Nephron progenitor cell (in vitro differentiated cells): Measurements from ENCODE around the gene MYCN.
A peak's percentile ranks its signal among the peaks of the same experiment; 100 is the strongest.

Experiments used
- DNase-seq: peaks from one replicate; pipeline ENCODE4 v3.0.0; 2021
- H3K27ac Mint-ChIP-seq: 2 replicates; pipeline ENCODE4 v1.8.0; 2021; ENCODE audit warnings: mild to moderate bottlenecking, moderate library complexity, mixed read lengths
- H3K27me3 Mint-ChIP-seq: 2 replicates; pipeline ENCODE4 v1.8.0; 2021; ENCODE audit warnings: mild to moderate bottlenecking, low read depth, mixed read lengths; ENCODE audit not compliant: poor library complexity
- H3K36me3 Mint-ChIP-seq: 2 replicates; pipeline ENCODE4 v1.8.0; 2021; ENCODE audit warnings: low read depth, mixed read lengths
- H3K4me1 Mint-ChIP-seq: 2 replicates; pipeline ENCODE4 v1.8.0; 2021; ENCODE audit warnings: mixed read lengths
- H3K4me3 Mint-ChIP-seq: 2 replicates; pipeline ENCODE4 v1.8.0; 2021; ENCODE audit warnings: mild to moderate bottlenecking, moderate library complexity, mixed read lengths
- H3K9me3 Mint-ChIP-seq: 2 replicates; pipeline ENCODE4 v1.8.0; 2021; ENCODE audit warnings: mild to moderate bottlenecking, moderate library complexity, mixed read lengths
- CTCF ChIP-seq: fragments of 200-600 bp; sonication (generic); IDR thresholded peaks from 2 replicates; pipeline ENCODE4 v1.5.0; 2021; ENCODE audit warnings: antibody characterized with exemption

Gene MYCN

GRCh38 chr2:15936277-15937104 is 3.9 kb upstream of the MYCN start:
- Mint-ChIP-seq H3K27ac (no peak overlapping the region), H3K27me3 (peaks cover 3% of the 10 kb centered on the region), H3K9me3 (peaks cover 5% of the 10 kb centered on the region), H3K36me3 (no peaks in the 10 kb centered on the region), H3K4me3 (no peak overlapping the region), H3K4me1 (peaks cover 45% of the 10 kb centered on the region)
- DNase-seq: no peak
- no peak for TF ChIP-seq CTCF

- Mint-ChIP-seq H3K9me3 (peaks cover 5% of the 10 kb centered on the region), H3K36me3 (no peaks in the 10 kb centered on the region), H3K4me3 (no peak overlapping the region), H3K27me3 (peaks cover 3% of the 10 kb centered on the region), H3K27ac (no peak overlapping the region), H3K4me1 (peaks cover 45% of the 10 kb centered on the region)
- DNase-seq: no peak
- TF ChIP-seq CTCF: no peak
These were observed 3.1 kb upstream of the MYCN start for GRCh38 chr2:15937105-15937881.

- peaks cover 4% of the 10 kb centered on the region for H3K36me3 Mint-ChIP-seq
- no peak for DNase-seq
- H3K27ac Mint-ChIP-seq: peak overlapping the region; percentile 85
- peaks cover 5% of the 10 kb centered on the region for H3K9me3 Mint-ChIP-seq
- H3K4me1 Mint-ChIP-seq: peaks cover 45% of the 10 kb centered on the region
- no peak for TF ChIP-seq CTCF
- H3K27me3 Mint-ChIP-seq: peaks cover 3% of the 10 kb centered on the region
- peak overlapping the region; percentile 98 for H3K4me3 Mint-ChIP-seq
These were observed 2.2 kb upstream of the MYCN start for GRCh38 chr2:15937882-15938802.

GRCh38 chr2:15938803-15939555 is 1.4 kb upstream of the MYCN start:
- Mint-ChIP-seq H3K36me3 (peaks cover 12% of the 10 kb centered on the region), H3K4me1 (peaks cover 46% of the 10 kb centered on the region), H3K9me3 (peaks cover 5% of the 10 kb centered on the region), H3K27ac (peak overlapping the region; percentile 85), H3K4me3 (peak overlapping the region; percentile 98), H3K27me3 (peaks cover 3% of the 10 kb centered on the region)
- peak; percentile 40 for DNase-seq
- TF ChIP-seq CTCF: no peak

- H3K4me3 Mint-ChIP-seq: peak overlapping the region; percentile 98
- peak; percentile 84 for DNase-seq
- no peak for TF ChIP-seq CTCF
- H3K27ac Mint-ChIP-seq: no peak overlapping the region
- H3K36me3 Mint-ChIP-seq: peaks cover 18% of the 10 kb centered on the region
- H3K4me1 Mint-ChIP-seq: peaks cover 51% of the 10 kb centered on the region
- H3K9me3 Mint-ChIP-seq: peaks cover 5% of the 10 kb centered on the region
- peaks cover 3% of the 10 kb centered on the region for H3K27me3 Mint-ChIP-seq
These were observed 845 bp upstream of the MYCN start for GRCh38 chr2:15939556-15939853.
